SK-N-SH (cell line): ENCODE measurements around the gene RIN3. TPM values are rescaled to one million over a fixed set of nuclear protein-coding genes. Genes with fewer than 3 reads are reported as not detected.

Experiments used
- CTCF ChIA-PET: fragments of 300-600, 350-600 bp; formaldehyde crosslinking; extraction: SDS; loops from one replicate; lab custom pipeline; 2021; lab: Yijun Ruan, JAX
- POLR2A ChIA-PET: fragments of 350-600 bp; sonication (Branson Sonifier 250); formaldehyde crosslinking; extraction: SDS; loops from one replicate; lab custom pipeline; 2020; ENCODE audit warnings: antibody characterized with exemption, inconsistent platforms; lab: Yijun Ruan, JAX
- DNase-seq: peaks from one replicate; pipeline ENCODE4 v3.0.0; 2012
- H2AFZ ChIP-seq: fragments of 200-600 bp; sonication (generic); 2 replicates; pipeline ENCODE4 v1.8.1; 2016; ENCODE audit warnings: antibody characterized with exemption, mild to moderate bottlenecking, low read depth
- H3F3A ChIP-seq: fragments of 200-600 bp; sonication (generic); replicated peaks from 2 replicates; pipeline ENCODE3; 2016; ENCODE audit warnings: antibody characterized with exemption, mild to moderate bottlenecking; ENCODE audit not compliant: insufficient read depth
- H3K27ac ChIP-seq, 2 experiments: fragments of 200-500 bp in 1 of 2; fragments of 200-600 bp in 1 of 2; sonication (Bioruptor generic) in 1 of 2; sonication (generic), shearing (Covaris generic) in 1 of 2; 2 replicates each; pipeline versions ENCODE4 v1.5.1 to v1.6.1; 2014 to 2016; ENCODE audit warnings: low read depth in 2 of 2, inconsistent platforms in 1 of 2, low read length in 1 of 2, mild to moderate bottlenecking in 1 of 2, mixed read lengths in 1 of 2
- H3K27me3 ChIP-seq: fragments of 200-600 bp; sonication (generic), shearing (Covaris generic); 2 replicates; pipeline ENCODE4 v1.6.1; 2016; ENCODE audit warnings: mixed run types; ENCODE audit not compliant: insufficient read depth
- H3K36me3 ChIP-seq, 2 experiments: fragments of 200-500 bp in 1 of 2; fragments of 200-600 bp in 1 of 2; sonication (Bioruptor generic) in 1 of 2; sonication (generic) in 1 of 2; replicated peaks in 1 of 2; 2 replicates each; pipeline versions ENCODE3 to v1.5.1; 2014 to 2016; ENCODE audit warnings: low read length in 1 of 2, mild to moderate bottlenecking in 1 of 2; ENCODE audit not compliant: insufficient read depth in 2 of 2, control insufficient read depth in 1 of 2
- H3K4me1 ChIP-seq, 2 experiments: fragments of 200-500 bp in 1 of 2; fragments of 200-600 bp in 1 of 2; sonication (Bioruptor generic) in 1 of 2; sonication (generic), shearing (Covaris generic) in 1 of 2; 2 replicates each; pipeline versions ENCODE4 v1.5.1 to v1.6.1; 2014 to 2016; ENCODE audit warnings: low read depth in 1 of 2, low read length in 1 of 2, mixed run types in 1 of 2; ENCODE audit not compliant: insufficient read depth in 2 of 2, control insufficient read depth in 1 of 2
- H3K4me2 ChIP-seq: fragments of 200-600 bp; sonication (generic), shearing (Covaris generic); 2 replicates; pipeline ENCODE4 v1.6.1; 2017; ENCODE audit warnings: mixed run types
- H3K4me3 ChIP-seq, 2 experiments: fragments of 200-500 bp in 1 of 2; fragments of 200-600 bp in 1 of 2; sonication (Bioruptor generic) in 1 of 2; sonication (generic), shearing (Covaris generic) in 1 of 2; 2 replicates each; pipeline versions ENCODE4 v1.5.1 to v1.8.1; 2014 to 2016; ENCODE audit warnings: low read depth in 2 of 2, inconsistent platforms in 1 of 2, low read length in 1 of 2, mild to moderate bottlenecking in 1 of 2, mixed read lengths in 1 of 2, moderate library complexity in 1 of 2
- H3K79me2 ChIP-seq: fragments of 200-600 bp; sonication (generic); 2 replicates; pipeline ENCODE4 v1.8.1; 2017; ENCODE audit warnings: mild to moderate bottlenecking; ENCODE audit not compliant: insufficient read depth
- H3K9ac ChIP-seq: fragments of 200-600 bp; sonication (generic); 2 replicates; pipeline ENCODE4 v1.6.1; 2017; ENCODE audit warnings: mixed run types
- H3K9me2 ChIP-seq: fragments of 200-600 bp; sonication (generic); 2 replicates; pipeline ENCODE4 v1.6.1; 2017; ENCODE audit warnings: mixed run types
- H3K9me3 ChIP-seq: fragments of 200-600 bp; sonication (generic); 2 replicates; pipeline ENCODE4 v1.6.1; 2017; ENCODE audit warnings: mixed run types, mild to moderate bottlenecking, moderate library complexity
- H4K20me1 ChIP-seq: fragments of 200-600 bp; sonication (generic); 2 replicates; pipeline ENCODE4 v1.6.1; 2017; ENCODE audit warnings: mild to moderate bottlenecking, mixed run types; ENCODE audit not compliant: insufficient read depth
- EZH2phosphoT487 ChIP-seq: fragments of 200-600 bp; sonication (generic); IDR thresholded peaks from 2 replicates; pipeline ENCODE4 v1.6.1; 2017; ENCODE audit warnings: low read depth, mixed run types, mild to moderate bottlenecking, antibody characterized with exemption, moderate library complexity, borderline replicate concordance
- FOSL2 ChIP-seq: IDR thresholded peaks from 2 replicates; pipeline ENCODE4 v1.4.0; 2012; ENCODE audit warnings: low read depth, mild to moderate bottlenecking, moderate library complexity, borderline replicate concordance
- FOXJ3 ChIP-seq: sonication (generic); formaldehyde crosslinking; IDR thresholded peaks from 2 replicates; pipeline ENCODE4 v1.5.1; 2020; ENCODE audit warnings: mild to moderate bottlenecking, missing genetic modification reagents
- FOXM1 ChIP-seq: IDR thresholded peaks from 2 replicates; pipeline ENCODE4 v1.4.0; 2012; ENCODE audit warnings: low read depth, mild to moderate bottlenecking
- GABPA ChIP-seq: IDR thresholded peaks from 2 replicates; pipeline ENCODE4 v1.4.0; 2012; ENCODE audit warnings: low read depth, mild to moderate bottlenecking
- IRF3 ChIP-seq: fragments of 150-350 bp; IDR thresholded peaks from 2 replicates; pipeline ENCODE4 v1.6.1; 2016; ENCODE audit warnings: mild to moderate bottlenecking, low read depth, low read length
- JUND ChIP-seq: IDR thresholded peaks from 2 replicates; pipeline ENCODE4 v1.4.0; 2012
- MEF2A ChIP-seq: IDR thresholded peaks from 2 replicates; pipeline ENCODE4 v1.4.0; 2012; ENCODE audit warnings: low read depth, borderline replicate concordance
- MXI1 ChIP-seq: IDR thresholded peaks from 2 replicates; pipeline ENCODE4 v1.6.1; 2012; ENCODE audit warnings: mild to moderate bottlenecking, low read depth, low read length, improper control_type of control experiment
- POLR2AphosphoS5 ChIP-seq: IDR thresholded peaks from 2 replicates; pipeline ENCODE4 v1.6.1; 2012; ENCODE audit warnings: low read depth, low read length
- RFX5 ChIP-seq: IDR thresholded peaks from 2 replicates; pipeline ENCODE4 v1.6.1; 2012; ENCODE audit warnings: mild to moderate bottlenecking, improper control_type of control experiment, low read length
- RXRA ChIP-seq: IDR thresholded peaks from 2 replicates; pipeline ENCODE4 v1.4.0; 2012; ENCODE audit warnings: low read depth, mild to moderate bottlenecking, borderline replicate concordance
- SIN3A ChIP-seq: IDR thresholded peaks from 2 replicates; pipeline ENCODE4 v1.6.1; 2012; ENCODE audit warnings: low read depth, mild to moderate bottlenecking, low read length, moderate library complexity, borderline replicate concordance
- SMC3 ChIP-seq: IDR thresholded peaks from 2 replicates; pipeline ENCODE4 v1.6.1; 2012; ENCODE audit warnings: low read depth, low read length, improper control_type of control experiment
- YY1 ChIP-seq: IDR thresholded peaks from 2 replicates; pipeline ENCODE4 v1.4.0; 2012; ENCODE audit warnings: low read depth, mild to moderate bottlenecking
- WGBS: methylation state at CpG from one replicate; pipeline ENCODE4 v1.1.6; 2017; ENCODE audit warnings: low lambda C conversion rate; 5-methylcytosine and 5-hydroxymethylcytosine counted together
- polyA plus RNA-seq, 3 experiments: library from polyadenylated mRNA; depleted of rRNA; stranded (reverse); fragments of >200 nt; gene quantifications; 2 replicates each; pipeline ENCODE4 v1.2.3, GENCODE V29; 2012
- TF ChIP-seq, protein P1 (sequence below): IDR thresholded peaks from 2 replicates; pipeline ENCODE4; 2012
- TF ChIP-seq, protein P2 (sequence below): IDR thresholded peaks from 2 replicates; pipeline ENCODE4 v1.6.1; 2012; ENCODE audit warnings: mild to moderate bottlenecking, low read depth, low read length, moderate library complexity
- TF ChIP-seq, protein P3 (sequence below): IDR thresholded peaks from 2 replicates; pipeline ENCODE4 v1.4.0; 2012; ENCODE audit warnings: low read depth
- TF ChIP-seq, protein P4 (sequence below): fragments of 200-600 bp; sonication (generic); IDR thresholded peaks from 2 replicates; pipeline ENCODE4 v1.6.1; 2017; ENCODE audit warnings: antibody characterized with exemption, mild to moderate bottlenecking, moderate library complexity

RIN3 gene
- polyA plus RNA-seq, 1 of the 3 experiments (the other 2 are of a cell fraction): 12.4 TPM

DNA sequence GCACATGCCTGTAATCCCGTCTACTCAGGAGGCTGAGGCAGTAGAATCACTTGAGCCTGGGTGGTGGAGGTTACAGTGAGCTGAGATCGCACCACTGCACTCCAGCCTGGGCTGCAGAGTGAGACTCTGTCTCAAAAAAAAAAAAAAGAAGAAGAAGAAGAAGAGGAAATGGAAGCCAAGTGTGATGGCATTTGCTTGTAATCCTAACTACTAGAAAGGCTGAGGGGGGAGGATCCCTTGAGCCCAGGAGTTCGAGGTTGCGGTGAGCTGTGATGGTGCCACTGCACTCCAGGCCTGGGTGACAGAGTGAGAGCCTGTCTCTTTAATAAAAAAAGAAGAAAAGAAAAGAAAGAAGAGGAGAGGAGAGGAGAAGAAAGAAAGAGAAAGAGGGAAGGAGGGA lies 182.8 kb downstream of the RIN3 start:
- H2AFZ ChIP-seq: no peak overlapping the region
- H3K27ac ChIP-seq: no peak overlapping the region
- no peak for DNase-seq
- H3K36me3 ChIP-seq: no peaks in the 10 kb centered on the region
- H3K79me2 ChIP-seq: no peaks in the 10 kb centered on the region
- no peak overlapping the region for H3K4me2 ChIP-seq
- 78% methylated on average over 4 of the region's 4 CpGs for WGBS
- H3K4me3 ChIP-seq: no peak overlapping the region
- ChIA-PET POLR2A (no interaction called here), CTCF (interaction anchor here (0.9 to 1.0 kb wide), 2 partner anchors 9 to 88 kb away, joined by 3 read pairs; no protein-coding TSS in a partner anchor)
- H4K20me1 ChIP-seq: no peaks in the 10 kb centered on the region
- TF ChIP-seq, protein P1, sequence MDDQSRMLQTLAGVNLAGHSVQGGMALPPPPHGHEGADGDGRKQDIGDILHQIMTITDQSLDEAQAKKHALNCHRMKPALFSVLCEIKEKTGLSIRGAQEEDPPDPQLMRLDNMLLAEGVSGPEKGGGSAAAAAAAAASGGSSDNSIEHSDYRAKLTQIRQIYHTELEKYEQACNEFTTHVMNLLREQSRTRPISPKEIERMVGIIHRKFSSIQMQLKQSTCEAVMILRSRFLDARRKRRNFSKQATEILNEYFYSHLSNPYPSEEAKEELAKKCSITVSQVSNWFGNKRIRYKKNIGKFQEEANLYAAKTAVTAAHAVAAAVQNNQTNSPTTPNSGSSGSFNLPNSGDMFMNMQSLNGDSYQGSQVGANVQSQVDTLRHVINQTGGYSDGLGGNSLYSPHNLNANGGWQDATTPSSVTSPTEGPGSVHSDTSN: no peak
- TF ChIP-seq IRF3 (no peak), MXI1 (no peak), FOXM1 (no peak), RFX5 (no peak), POLR2AphosphoS5 (no peak), EZH2phosphoT487 (no peak), SMC3 (no peak), MEF2A (no peak), JUND (no peak), YY1 (no peak), RXRA (no peak), GABPA (no peak), FOSL2 (no peak), SIN3A (no peak), FOXJ3 (CRISPR knock-in tag) (no peak)
- TF ChIP-seq, protein P2, sequence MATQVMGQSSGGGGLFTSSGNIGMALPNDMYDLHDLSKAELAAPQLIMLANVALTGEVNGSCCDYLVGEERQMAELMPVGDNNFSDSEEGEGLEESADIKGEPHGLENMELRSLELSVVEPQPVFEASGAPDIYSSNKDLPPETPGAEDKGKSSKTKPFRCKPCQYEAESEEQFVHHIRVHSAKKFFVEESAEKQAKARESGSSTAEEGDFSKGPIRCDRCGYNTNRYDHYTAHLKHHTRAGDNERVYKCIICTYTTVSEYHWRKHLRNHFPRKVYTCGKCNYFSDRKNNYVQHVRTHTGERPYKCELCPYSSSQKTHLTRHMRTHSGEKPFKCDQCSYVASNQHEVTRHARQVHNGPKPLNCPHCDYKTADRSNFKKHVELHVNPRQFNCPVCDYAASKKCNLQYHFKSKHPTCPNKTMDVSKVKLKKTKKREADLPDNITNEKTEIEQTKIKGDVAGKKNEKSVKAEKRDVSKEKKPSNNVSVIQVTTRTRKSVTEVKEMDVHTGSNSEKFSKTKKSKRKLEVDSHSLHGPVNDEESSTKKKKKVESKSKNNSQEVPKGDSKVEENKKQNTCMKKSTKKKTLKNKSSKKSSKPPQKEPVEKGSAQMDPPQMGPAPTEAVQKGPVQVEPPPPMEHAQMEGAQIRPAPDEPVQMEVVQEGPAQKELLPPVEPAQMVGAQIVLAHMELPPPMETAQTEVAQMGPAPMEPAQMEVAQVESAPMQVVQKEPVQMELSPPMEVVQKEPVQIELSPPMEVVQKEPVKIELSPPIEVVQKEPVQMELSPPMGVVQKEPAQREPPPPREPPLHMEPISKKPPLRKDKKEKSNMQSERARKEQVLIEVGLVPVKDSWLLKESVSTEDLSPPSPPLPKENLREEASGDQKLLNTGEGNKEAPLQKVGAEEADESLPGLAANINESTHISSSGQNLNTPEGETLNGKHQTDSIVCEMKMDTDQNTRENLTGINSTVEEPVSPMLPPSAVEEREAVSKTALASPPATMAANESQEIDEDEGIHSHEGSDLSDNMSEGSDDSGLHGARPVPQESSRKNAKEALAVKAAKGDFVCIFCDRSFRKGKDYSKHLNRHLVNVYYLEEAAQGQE: no peak
- TF ChIP-seq, protein P3, sequence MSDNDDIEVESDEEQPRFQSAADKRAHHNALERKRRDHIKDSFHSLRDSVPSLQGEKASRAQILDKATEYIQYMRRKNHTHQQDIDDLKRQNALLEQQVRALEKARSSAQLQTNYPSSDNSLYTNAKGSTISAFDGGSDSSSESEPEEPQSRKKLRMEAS: no peak
- TF ChIP-seq, protein P4, sequence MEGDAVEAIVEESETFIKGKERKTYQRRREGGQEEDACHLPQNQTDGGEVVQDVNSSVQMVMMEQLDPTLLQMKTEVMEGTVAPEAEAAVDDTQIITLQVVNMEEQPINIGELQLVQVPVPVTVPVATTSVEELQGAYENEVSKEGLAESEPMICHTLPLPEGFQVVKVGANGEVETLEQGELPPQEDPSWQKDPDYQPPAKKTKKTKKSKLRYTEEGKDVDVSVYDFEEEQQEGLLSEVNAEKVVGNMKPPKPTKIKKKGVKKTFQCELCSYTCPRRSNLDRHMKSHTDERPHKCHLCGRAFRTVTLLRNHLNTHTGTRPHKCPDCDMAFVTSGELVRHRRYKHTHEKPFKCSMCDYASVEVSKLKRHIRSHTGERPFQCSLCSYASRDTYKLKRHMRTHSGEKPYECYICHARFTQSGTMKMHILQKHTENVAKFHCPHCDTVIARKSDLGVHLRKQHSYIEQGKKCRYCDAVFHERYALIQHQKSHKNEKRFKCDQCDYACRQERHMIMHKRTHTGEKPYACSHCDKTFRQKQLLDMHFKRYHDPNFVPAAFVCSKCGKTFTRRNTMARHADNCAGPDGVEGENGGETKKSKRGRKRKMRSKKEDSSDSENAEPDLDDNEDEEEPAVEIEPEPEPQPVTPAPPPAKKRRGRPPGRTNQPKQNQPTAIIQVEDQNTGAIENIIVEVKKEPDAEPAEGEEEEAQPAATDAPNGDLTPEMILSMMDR: no peak
- peaks cover 7 to 13% of the 10 kb centered on the region in 2 experiments; a peak in 1 of 4 replicates for H3K4me1 ChIP-seq
- no peaks in the 10 kb centered on the region for H3K27me3 ChIP-seq
- H3K9ac ChIP-seq: no peak overlapping the region
- H3F3A ChIP-seq: no peaks in the 10 kb centered on the region
- H3K9me3 ChIP-seq: no peaks in the 10 kb centered on the region
- H3K9me2 ChIP-seq: no peaks in the 10 kb centered on the region
